Right lung (tissue), 10 donors: ENCODE data around the gene C1QTNF7. TPM values are rescaled to one million over a fixed set of nuclear protein-coding genes. Genes with fewer than 3 reads are reported as not detected.

Experiments
- DNase-seq, 2 donors: peaks; one replicate each; pipeline ENCODE4 v3.0.0-alpha.2; 2013
- long read RNA-seq, 8 donors: transcript quantifications; one replicate each; lab custom pipeline, GENCODE V29; 2026
- polyA plus RNA-seq, 5 donors: library from polyadenylated mRNA; unstranded; fragments of 120-200 nt; gene quantifications; one replicate each; pipeline versions ENCODE4 v1.2.1 to v1.2.3, GENCODE V29; 2013; ENCODE audit warnings: inconsistent platforms in 1 of 5, low replicate concordance in 1 of 5; ENCODE audit not compliant: insufficient read length in 5 of 5, insufficient read depth in 1 of 5

The C1QTNF7 gene
- 10 to 100 TPM; 11.7 to 19.0 (median 16.1) TPM for polyA plus RNA-seq
- long read RNA-seq, donor 1, full-length matches to known transcripts = 8 of 20 reads
- long read RNA-seq, donor 1, partial matches to known transcripts = 12 of 20 reads
- long read RNA-seq, donor 1, other reads (novel, unspliced or antisense) = 0 of 20 reads
- long read RNA-seq, donor 2, partial matches to known transcripts = 0 of 2 reads
- long read RNA-seq, donor 2, other reads (novel, unspliced or antisense) = 0 of 2 reads
- long read RNA-seq, donor 3, full-length matches to known transcripts = 6 of 6 reads
- long read RNA-seq, donor 3, partial matches to known transcripts = 0 of 6 reads
- long read RNA-seq, donor 3, other reads (novel, unspliced or antisense) = 0 of 6 reads
- long read RNA-seq, donor 4, full-length matches to known transcripts = 2 of 2 reads
- long read RNA-seq, donor 4, partial matches to known transcripts = 0 of 2 reads
- long read RNA-seq, donor 4, other reads (novel, unspliced or antisense) = 0 of 2 reads
- long read RNA-seq, donor 5, full-length matches to known transcripts = 5 of 5 reads
- long read RNA-seq, donor 5, partial matches to known transcripts = 0 of 5 reads
- long read RNA-seq, donor 5, other reads (novel, unspliced or antisense) = 0 of 5 reads
- long read RNA-seq, donor 6, full-length matches to known transcripts = 6 of 6 reads
- long read RNA-seq, donor 6, partial matches to known transcripts = 0 of 6 reads
- long read RNA-seq, donor 6, other reads (novel, unspliced or antisense) = 0 of 6 reads
- long read RNA-seq, donor 7, full-length matches to known transcripts = 4 of 4 reads
- long read RNA-seq, donor 7, partial matches to known transcripts = 0 of 4 reads
- long read RNA-seq, donor 7, other reads (novel, unspliced or antisense) = 0 of 4 reads
- long read RNA-seq, donor 8, full-length matches to known transcripts = 3 of 3 reads
- long read RNA-seq, donor 8, partial matches to known transcripts = 0 of 3 reads
- long read RNA-seq, donor 8, other reads (novel, unspliced or antisense) = 0 of 3 reads

- peak; percentile 33 to 36 for DNase-seq
Measured at GRCh38 chr4:15427701-15428100, at the start of gene C1QTNF7. C1QTNF7 (plus strand) TSS chr4:15428033; CDS start chr4:15435744, 7,711 bp downstream.

GRCh38 chr4:15378062-15378461 is 49.8 kb upstream of the C1QTNF7 start:
- no peak for DNase-seq

GRCh38 chr4:15378493-15378892 is 49.3 kb upstream of the C1QTNF7 start:
- no peak for DNase-seq

GRCh38 chr4:15381806-15382338 is 46.0 kb upstream of the C1QTNF7 start:
- no peak for DNase-seq

GRCh38 chr4:15382669-15383273 is 45.1 kb upstream of the C1QTNF7 start:
- DNase-seq = no peak

GRCh38 chr4:15385515-15385914 is 42.3 kb upstream of the C1QTNF7 start:
- no peak for DNase-seq

DNA sequence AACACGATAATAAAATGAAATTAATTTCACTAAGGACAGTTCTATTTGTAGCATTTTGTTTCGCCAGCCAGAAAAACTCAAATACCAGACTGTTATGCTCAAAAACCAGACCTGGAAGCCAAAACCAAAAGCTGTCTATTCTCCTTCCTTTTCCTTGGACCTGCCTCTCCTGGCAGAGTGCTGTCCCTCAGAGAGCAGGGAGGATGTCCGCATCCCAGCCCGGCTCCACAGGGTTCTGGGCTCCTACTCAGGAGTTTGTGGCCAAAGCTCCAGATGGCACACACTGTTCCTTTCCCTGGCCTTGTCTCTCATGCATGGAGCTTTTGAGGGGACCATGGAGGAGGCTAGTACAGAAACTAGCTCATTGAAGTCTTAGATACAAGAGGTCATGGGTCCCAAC is 41.9 kb upstream of the C1QTNF7 start:
- no peak for DNase-seq

- no peak for DNase-seq
Measured at GRCh38 chr4:15390494-15390893, 37.3 kb upstream of the C1QTNF7 start.

- no peak for DNase-seq
Measured at GRCh38 chr4:15392053-15392805, 35.6 kb upstream of the C1QTNF7 start.

DNA sequence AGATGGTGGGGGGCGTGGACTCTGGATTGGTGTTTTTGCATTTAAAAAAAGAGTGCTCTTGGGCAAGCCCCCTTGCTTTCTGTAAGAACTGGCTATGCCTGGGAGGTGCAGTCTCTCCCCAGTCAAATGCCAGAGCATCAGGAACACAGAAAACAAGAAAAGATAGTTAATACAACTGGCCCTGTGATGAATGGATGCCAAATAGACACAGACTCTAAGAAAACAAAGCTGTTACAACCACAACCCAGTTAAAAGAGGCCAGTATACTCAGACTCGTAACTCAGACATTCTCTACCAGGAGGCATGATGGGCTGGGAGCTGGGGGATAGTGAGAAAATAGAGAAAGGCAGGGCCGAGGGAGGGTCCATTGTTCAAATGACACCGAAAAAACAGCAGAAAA is 32.5 kb upstream of the C1QTNF7 start:
- no peak for DNase-seq

DNA sequence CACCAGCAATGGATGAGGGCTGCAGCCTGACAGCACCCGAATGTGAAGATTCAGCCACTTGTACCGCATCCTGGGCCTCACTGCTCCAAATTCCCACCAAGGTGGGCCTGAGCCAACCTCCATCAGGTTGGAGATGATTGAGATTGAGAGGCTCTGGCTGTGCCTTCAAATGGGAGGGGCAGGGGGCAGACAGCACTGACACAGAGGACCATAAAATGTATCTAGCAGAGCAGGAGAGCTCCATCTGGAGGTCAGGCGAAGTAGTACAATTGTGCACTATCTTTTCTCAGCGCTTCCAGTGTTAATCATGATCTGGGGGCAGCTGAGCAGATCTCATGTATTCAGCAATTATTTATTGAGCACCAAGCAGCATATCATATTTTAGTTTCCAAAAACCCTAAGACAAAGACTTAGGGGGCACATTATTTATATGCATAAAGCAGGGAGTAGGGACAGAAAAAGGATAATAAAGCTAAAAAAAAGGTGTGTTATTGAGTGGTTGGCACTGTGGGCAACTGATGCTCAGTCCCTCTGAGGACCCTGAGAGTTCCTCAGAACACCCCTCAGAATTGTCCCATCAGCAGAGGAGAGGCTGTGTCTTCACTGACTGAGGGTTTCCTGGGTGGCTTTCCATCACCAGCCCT is 31.6 kb upstream of the C1QTNF7 start:
- DNase-seq = no peak

DNA sequence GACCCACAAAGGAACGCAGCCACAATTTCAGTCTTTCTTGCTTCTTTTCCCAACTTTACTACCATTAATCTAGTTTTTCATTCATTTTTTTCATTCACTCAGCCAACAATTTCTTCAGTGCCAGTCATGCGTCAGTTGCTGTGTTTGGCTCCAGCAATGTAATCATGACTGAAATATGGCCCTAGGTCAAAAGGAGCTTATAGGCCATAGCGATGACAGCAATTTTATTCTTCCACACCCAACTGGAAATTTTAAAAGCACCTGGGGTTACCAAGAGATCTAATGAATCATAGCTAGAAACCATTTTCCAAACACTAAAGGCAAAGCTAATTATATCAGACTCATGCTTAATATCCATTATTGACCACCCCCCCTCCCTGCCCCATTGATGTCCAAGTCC is 29.8 kb upstream of the C1QTNF7 start:
- DNase-seq = no peak

DNA sequence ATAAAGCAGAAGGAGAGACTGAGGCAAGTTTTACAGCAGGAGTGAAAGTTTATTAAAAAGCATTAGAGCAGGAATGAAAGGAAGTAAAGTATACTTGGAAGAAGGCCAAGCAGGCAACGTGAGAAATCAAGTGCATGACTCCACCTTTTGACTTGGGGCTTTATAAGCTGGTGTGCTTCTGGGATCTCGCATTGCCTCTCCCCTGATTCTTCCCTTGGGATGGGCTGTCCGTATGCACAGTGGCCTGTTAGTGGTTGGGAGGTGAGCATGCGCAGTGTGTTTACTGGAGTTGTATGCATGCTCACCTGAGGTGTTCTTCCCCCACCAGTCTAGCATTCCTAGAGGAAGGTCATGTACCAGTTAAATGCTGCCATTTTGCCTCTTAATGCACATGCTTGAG is 29.1 kb upstream of the C1QTNF7 start:
- no peak for DNase-seq

- no peak for DNase-seq
Measured at GRCh38 chr4:15400226-15400625, 27.6 kb upstream of the C1QTNF7 start.

DNA sequence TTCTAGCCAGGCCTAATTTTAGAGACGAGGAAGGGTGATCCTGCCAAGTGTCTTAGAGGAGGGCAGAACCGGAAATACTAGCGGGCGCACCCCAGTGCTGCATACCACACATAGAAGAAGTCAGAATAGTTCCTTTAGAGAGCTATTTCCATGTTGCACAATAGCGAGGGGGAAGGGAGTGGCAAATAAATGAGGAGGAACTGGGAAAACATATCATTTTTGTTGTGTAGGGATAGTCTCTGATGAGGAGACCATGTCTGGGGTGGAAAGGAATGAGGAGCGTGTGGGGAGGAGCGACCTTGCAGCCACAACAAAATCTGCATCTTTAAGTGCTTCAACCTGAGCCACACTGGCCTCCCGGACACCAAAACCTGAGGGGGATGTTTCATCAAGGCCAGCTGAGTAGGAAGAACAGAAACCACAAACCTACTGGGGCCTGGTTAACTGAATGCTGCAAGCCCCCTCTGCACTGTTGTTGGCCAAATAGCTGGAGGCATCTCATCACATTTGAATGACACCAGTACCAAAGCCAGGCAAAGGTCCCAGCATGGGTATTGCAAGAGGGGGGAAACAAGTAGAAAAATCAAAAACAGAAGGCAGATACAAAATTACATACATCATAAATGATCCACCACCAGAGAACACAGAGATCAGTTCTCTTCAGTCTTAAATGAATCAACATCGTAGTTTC is 26.7 kb upstream of the C1QTNF7 start:
- no peak for DNase-seq

DNA sequence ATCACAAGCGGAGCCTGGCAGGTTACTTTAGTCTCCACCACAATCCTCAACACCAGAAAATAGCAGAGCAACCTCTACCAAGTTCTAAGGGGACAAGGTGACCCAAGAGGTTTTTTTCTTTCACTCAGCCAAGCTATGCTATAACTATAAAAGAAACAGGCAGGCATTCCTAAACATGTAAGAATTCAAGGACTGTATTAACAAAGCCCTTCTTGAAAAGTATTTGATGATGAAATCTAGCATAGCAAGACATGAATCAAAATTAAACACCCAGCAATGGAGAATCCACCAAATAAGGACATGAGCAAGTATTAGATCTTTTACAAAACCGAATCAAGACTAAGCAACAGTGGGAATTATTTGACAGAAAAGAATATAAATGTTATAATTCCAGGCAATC is 25.7 kb upstream of the C1QTNF7 start:
- DNase-seq = no peak

GRCh38 chr4:15402974-15403373 is 24.9 kb upstream of the C1QTNF7 start:
- DNase-seq = no peak

GRCh38 chr4:15405018-15405417 is 22.8 kb upstream of the C1QTNF7 start:
- DNase-seq = no peak

- peak; percentile 65 to 69 for DNase-seq
Measured at GRCh38 chr4:15410750-15411149, 17.1 kb upstream of the C1QTNF7 start.

- DNase-seq = no peak
Measured at GRCh38 chr4:15412461-15412860, 15.4 kb upstream of the C1QTNF7 start.
